ENCODE data around the gene LGI2.
"Not testable (repeated sequence)": the region's sequence is repeated elsewhere in the genome, so short reads cannot be mapped to it uniquely, and the experiment has no call there.

The LGI2 gene

DNA sequence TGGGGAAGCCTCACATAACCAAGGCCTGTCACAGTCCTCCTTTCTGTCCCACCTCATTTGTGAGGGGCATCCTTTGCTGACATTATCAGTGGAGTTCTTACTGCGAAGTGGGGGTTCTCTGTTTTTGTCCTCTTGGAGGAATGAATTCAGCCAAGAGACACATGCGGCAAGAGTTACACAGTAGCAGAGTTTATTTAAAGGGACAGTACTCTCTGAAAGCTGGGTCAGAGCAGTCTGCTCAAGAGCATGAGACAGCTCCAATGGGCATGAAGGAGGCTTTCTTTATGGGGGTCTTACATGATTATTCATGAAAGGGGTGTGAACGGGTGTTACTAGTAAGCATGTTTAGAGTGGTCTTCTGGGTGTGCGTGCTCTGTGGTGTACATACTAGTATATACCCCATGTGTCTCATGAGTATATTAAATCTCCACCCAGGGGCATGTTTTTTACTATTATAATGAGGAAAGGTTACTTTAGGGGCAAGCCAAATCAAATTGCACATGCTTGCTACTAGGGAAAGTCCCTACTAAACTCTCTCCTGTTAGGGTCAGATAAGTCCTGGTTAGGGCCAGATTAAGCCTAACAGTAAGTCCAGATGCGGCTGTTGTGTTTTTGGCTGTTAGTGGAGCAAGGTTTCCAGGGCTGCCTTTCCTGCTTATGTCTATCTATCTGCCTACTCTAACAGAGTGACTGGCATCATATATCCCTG is 19.8 kb upstream of the LGI2 start:
- FAIRE-seq: no peak

DNA sequence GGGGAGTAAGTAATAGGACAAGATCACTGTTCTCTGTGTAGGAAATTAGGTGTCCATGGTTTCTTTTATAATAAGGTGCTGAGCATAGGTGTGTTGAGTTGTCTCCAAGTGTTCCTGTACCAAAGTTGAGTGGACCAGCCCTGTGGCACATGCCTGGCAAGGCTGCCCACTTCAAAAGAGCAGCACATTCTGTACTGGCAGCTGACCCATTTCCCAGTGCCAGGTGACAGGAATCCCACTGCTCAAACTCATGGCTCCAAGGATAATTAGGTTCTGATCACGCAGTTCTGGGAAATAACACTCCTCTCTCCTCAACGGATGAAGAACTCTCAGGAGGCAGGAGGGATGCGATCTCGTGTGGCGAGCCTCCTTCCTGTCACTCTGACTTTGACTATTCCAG is 12.8 kb upstream of the LGI2 start:
- no peak for FAIRE-seq

DNA sequence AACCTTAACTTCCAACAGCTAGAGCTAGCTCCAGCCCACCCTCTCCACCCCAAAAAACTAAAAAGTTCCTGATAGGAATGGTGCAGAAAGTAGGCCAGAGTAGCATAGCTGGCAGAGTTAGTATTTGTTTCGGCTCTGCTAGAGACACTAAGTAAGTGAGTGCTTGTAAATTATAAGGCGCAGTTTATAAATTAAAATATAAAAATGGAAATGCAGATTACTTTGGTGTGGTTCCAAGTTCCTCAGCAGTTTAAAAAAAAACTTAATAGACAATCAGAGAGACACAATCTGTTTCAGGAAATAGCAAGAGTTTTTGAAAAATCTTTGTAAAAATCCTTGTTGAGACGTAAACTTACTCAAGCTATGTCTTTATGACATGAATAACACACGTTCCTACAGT is 2.8 kb upstream of the LGI2 start:
- no peak for FAIRE-seq

DNA sequence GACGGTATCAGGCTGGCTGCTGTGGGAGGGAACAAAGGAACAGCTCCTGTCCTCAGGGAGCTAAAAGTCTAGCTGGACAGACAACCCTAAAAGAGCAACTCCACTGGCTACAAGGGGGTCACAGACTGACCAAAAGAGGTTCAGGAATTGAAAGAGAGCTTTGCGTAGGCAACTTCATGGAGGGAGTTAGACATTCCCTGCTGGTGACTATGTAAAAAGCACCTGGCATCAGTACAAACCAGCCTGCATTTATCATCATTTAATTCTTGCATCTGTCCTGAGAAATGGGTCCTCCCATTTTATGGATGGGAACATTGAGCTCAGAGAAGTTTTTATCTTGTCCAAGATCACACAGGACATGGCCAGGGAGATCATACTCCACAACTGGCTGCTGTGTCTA is 1.4 kb upstream of the LGI2 start:
- no peak for FAIRE-seq

DNA sequence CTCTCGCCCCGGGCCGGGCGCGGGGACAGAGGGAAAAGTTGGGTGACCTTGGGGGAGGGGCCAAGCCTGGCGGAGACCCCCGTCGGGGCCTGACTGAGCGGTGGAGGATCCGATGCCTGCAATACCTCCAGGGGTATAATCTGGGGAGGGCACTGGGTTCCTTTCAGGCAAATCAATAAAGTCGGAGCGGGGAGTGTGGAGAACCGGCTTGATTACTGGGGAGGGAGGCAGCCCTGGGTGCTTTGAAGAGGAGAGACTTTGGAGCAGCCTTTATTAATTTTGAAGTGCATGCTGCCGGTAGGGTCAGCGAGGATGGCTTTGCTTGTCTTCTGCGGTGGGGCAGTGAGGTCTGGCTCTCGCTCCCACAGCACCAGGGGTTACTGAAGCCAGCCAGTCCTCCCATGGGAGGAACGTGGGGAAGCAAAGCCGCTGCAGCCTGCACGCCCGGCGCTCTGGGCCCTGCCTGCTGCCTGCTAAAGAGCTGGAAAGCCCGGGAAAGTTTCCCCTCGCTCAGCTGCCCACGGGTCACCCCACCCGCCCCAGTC is 403 bp upstream of the LGI2 start:
- no peak for FAIRE-seq

DNA sequence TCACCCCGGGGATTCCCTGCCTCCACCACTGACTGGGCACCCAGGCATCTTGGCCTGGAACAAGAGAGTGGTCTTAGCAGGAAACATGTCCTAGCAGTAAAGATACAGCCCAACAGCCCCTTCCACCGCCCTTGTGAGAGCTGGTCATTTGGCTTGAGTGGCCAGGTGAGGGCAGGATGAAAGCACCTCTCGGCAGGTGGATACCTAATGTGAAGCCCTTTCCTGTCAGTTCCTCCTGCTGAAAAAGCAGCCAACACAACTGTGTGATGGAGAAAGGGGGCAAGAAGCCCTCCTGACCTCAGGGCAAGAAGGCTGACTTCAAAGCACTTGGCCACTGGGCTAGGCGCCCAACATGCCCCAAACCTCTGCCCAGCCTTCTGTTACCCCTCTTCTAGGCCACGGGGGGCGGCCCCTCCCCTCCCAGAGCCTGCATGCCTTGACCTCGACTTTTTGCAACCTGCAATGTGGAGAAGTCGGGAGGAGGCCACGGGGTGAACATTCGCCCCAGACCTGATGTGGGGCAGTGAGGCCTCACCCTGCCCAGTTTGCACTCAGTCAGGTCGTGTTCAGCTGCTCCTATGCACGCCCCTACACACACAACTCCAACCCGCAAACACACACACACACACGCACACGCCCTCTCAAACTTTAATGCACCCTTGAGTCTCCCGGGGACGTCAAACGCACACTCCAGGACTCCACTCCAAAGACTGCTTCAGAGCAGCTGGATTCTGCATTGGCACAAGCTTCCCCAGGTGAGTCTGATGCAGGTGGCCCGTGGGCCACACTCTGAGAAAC is 1.1 kb downstream of the LGI2 start:
- no peak for FAIRE-seq

DNA sequence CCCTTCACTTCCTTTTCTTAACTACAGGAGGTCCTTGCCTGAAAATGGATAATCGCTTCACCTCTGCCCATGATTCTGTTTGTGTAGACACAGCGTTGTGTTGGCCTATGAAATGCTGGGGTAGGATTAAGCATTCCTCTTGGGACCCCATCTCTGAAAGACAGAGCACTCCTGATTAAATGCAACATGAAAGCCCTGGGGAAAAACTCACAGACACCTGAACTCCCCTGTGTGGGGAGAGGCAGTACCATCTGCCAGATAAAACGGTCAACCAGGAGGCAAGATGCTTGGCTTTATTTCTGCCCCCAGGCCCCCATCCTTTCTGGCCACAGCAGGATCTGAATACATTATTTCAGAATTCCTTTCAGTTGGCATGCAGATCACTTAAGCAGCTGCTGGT is 1.9 kb downstream of the LGI2 start:
- no peak for FAIRE-seq

DNA sequence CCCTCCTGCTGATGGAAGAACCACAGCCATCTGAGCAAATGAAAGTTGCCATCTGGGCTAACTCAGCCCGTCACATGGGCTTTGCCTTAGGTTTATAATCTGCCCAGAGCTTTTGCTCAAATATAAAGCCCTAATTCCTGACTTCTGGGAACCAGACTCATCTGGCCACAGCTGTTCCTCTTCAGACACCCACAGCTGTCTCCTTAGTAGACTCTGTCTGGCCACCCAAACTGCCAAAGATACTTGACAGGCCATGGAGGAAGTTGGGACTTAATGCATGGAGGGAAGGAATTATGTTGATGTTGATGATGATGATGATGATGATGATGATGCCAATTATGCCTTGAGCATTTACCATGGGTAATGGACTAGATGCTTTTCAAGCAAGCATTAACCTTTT is 8.0 kb downstream of the LGI2 start:
- FAIRE-seq: no peak

DNA sequence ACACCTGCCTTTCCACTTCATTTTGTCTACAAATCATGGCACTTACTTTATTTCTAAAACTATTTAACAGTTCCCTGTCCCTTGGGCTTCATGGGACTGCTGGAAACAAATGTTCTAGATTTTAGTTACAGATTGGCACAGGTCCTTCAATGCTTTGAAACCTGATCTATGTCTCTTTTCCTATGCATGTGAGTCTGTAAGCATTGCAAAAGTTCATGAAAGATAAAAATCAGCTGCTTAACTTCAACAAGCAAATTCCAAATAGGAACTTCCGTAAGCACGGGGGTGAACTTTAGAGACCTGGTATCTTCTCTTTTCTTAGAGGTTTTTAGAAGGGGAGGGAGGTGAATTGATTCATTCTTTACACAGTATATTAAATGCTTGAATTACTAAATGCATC is 9.5 kb downstream of the LGI2 start:
- FAIRE-seq: no peak

DNA sequence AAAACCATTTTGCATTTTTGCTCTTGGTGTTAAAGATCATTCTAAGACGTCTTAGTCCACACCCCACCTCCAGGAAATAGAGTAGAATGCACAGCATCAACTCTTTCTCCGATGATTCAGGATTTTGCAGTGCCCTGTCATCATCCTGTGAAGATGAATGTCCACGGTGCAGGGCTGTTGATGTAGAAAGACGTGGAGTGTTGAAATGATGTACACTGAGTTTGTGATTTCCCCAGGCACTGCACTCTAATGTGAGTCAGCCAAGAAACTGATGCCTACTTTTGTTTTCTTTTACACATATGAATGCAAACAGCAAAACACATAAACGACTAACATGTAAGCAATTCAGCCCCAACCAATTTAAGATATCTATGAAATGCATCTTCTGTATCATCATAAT is 10.5 kb downstream of the LGI2 start:
- FAIRE-seq: no peak

DNA sequence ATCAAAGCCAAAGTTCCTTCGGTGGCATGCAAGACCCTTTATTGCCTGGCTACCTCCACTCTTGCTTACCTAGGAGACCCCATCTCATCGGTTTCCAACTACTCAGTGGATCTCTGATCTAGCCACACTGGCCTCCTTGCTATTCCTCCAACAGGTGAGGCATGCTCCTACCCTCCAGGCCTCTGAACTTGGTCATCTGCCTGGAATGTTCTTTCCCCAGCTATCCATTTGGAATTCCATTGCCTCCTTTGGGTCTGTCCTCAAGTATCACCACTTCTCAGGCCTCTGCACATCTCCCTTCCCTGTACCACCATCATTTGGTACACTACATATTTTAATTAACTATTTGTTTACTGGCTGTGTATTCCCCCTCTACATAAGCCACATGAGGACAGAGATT is 11.2 kb downstream of the LGI2 start:
- no peak for FAIRE-seq

DNA sequence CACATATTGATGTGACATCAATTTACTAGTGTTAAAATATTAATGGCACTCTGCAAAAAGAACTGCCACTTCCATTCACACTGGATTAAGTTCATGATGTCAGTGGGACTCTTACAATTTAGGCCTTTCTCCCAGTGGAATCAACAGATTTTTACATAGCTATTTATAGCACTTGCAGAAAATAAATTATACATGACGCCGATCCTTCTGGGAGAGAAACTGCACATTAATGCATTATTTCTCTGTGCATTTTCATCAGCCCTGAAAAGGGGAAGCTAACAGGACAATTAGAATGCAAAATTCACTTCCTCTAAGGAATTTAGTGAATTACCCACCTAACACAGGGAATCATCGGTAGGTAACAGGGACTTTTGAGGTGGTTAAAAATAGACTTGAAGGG is 15.7 kb downstream of the LGI2 start:
- FAIRE-seq: no peak

DNA sequence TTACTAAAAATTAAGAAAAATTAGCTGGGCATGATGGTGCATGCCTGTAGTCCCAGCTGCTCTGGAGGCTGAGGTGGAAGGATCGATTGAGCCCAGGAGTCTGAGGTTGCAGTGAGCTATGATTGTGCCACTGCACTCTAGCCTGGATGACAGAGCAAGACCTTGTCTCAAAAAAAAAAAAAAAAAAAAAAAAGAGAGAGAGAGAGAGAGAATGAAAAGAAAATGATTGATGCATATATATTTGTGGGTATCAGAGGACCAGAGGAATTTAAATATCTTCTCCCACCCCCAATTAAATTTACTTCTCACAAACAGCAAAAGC is 16.1 kb downstream of the LGI2 start:
- not testable (repeated sequence) for FAIRE-seq

DNA sequence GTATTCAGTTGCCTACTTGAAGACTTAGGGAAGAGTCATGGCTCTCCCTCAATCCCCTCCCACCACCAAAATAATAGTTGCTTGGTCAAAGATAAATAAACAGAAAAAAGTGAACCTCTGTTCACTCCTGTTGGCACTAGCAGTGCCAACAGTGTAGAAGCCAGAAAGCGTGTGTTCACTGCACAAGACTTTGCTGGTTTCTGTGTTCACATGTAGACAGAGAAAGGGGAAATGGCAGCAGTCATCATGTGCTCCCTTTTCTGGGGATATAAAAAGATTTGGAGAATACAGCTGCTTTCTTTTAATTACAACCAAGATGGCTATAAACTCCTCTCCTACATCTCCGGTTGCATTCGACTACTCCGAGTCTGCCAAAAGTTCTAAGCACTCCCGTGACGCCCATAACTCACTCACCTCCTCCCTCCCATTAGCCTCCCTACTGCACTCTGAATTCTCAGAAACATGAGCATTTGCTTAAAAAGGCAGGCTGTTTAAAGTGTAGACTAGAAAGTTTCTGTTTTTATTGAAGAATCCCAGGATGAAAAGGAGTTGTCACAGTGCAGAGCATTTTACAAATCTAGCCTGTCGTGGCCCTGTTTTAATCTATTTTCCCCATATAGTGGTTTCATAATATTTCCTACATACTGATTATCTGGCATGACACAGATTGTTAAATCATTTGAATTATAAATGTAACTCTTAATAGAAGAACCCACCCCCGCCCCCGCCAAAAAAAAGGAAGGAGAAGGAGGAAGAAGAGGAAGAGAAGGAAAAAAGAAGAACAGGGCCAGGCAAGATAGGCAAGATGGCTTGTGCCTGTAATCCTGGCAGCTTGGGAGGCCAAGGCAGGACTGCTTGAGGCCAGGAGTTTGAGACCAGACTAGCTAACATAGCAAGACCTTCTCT is 16.7 kb downstream of the LGI2 start:
- no peak for FAIRE-seq

DNA sequence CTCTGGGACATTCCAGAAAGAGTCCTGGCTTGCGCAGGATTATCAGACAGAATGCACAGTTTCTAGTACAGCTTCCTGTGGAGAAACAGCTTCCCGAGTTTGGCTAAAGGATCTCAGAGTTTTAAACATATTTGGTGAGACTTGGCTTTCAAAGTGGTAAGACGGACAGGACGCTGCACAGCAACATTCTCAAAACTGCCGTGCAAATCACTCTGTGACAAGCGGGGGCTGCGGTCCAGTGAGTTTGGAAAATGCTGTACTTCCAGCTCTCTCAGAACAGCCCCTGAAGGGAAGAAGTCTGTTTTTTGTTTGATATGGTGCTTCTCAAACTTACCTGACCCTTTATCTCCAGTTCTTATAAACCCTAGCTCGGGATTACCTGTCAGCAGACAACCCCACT is 18.1 kb downstream of the LGI2 start:
- no peak for FAIRE-seq

DNA sequence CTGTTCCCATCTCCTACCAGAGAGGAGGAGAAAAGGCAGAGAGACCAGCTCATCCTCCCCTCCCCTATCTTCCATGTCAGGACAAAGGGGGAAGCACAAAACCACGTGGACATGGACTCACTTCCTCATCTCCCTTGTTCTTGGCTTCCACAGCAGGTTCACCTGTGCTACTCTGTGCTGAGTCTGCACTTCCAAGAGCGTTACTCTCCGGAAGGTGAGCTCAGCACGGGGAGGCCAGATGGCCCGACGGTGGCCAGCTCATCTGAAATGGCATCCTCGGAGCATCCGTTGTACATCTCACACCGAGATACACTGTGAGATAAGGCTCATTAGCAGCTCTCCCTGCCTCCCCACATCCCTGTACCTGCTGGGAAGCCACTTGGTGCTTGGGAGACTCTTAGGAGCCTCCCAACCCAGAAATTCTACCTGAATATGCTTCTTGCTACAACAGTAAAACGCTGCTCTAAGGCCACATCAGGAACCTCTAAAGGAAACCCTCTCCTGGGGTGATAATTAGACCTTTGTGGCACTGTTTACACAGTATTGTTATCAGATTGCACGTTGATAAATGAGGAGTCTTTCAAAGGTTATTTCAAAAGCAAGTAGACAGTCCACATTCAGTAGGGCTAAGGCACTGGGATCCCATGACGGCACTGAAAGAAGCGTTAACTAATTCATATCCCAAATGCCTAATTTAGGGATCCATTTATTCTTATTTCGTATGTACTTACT is 19.4 kb downstream of the LGI2 start:
- FAIRE-seq: peak; percentile 53

DNA sequence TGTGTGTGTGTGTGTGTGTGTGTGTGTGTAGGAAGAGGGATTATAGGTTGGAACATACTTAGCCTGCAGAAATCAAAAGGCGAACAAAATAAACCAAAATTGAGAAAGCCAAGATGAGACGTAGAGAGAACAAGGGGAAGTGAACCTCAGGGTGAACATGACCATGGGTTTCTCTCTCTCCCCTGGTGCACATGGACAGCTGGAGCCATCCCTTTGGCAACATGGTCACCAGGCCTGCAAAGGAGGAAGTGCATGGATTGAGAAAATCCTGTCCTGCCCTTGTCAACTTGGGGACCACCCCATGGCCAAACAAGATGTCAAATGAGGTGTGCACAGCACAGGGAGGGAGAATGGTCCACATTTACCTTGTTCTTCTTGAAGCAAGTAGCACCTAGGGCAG is 23.1 kb downstream of the LGI2 start:
- FAIRE-seq: no peak

DNA sequence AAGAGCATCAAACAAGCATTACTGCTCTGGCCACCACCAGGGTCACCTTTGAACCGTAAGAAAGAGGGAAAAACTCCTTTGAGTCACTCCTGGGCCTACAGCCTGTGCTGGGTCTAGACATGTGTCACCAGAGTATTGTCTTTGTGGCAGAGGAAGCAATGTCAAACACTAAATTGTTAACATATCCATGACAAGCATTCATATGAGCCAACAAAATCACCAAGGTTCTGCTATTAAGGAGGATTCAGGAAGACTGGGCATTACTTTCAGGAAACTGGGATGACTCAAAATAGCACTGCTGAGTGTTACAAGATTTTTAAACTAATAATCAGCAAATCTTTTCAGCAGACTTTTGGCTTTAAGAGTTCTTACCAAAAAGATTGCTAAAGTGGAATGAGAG is 28.1 kb downstream of the LGI2 start:
- no peak for FAIRE-seq

DNA sequence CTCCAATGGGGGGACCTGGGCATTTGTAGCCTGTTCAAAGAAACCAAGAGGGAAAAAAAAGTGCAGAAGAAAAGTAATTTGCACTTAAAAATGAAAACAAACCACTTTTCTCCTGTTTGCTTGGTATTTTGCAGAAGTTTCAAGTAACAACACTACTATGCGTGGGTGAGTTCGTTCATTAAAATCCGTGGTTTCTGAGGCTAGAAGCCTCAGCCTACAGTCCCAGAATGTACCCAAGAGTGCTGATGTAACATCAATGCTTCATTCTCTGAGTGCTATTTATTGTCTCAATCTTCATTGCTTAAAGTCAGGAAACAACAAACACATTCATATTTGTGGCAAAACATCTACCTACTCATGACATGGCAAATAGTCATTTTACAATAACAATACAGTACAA is 29.2 kb downstream of the LGI2 start:
- FAIRE-seq: no peak

DNA sequence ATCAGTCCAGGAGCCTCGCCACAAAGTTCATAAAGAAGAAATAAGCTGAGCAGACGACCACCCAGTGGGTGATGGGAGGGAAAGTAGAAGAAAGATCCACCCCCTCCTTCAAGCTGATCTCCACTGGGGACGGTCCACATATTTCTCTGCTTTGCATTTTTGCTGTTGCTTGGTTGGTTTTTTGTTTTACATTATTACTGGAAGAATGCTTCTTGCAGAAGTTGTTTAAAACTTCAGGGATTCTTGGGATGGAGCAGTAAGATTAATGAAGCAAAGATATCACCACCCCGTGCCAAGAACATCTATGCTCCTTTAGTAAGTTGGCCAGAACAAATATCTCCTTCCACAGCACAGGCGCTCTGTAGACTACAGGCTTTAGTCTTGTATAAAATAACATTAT is 30.1 kb downstream of the LGI2 start:
- no peak for FAIRE-seq

DNA sequence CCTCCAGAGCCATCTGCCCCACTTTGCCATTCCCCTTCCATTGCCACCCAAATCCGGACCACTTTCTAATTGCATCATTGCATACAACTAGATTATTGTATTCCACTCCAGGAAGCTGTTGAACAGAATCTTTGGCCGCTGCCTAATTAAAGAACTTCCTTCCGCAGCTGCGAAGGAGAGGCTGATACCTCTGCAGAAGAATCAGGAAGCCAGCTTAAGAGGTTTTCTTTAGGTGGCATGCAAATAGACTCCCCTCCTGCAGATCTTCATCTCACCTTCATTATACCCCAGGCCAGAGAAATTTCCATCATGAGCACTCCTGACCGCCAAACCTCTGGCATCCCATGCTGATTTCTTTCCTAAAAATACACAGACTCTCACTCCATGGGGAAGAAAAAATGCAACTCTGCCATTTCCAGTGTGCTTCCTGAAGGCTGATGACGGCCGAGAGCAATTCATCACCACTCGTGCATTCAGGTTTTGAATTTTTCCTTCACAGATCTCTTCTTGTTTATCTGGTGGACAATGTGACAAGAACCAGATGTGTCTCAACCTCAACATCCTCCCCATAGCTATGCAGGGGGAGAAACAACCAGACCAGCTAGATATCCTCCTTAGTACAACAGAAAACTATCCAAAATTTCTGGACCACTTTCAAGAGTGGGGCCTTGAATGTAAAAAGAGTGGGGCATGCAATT is 31.2 kb downstream of the LGI2 start:
- no peak for FAIRE-seq

DNA sequence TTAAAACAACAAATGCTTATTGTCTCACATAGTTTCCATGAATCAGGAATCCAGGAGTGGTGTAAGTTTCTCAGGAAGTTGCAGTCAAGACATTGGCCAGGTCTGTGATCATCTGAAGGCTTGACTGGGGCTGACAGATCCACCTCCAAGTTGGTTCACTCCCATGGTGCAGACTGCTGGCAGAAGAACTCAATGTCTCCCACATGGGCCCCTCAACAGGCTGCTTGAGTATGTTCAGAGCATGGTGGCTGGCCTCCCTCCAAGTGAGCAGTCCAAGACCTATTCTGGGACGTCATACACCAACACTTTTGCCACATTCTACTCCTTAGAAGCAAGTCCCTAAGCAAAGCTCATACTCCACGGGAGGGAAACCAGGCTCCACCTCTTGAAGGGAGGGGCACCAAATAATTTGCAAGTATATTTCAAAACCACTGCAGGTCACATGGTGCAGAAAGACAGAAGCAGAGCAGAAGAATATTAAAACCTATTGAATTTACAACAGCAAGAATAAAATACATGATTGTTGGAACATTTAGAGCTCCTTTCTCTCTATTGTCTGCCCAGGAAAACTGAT is 35.3 kb downstream of the LGI2 start:
- no peak for FAIRE-seq

Measured in islet of Langerhans (tissue), 1 donor.